Activated T-helper 17 cell treated with anti-CD3 and anti-CD28 coated beads, Interleukin-2, amount 50 U/mL, for 72 hours (primary cell): ENCODE measurements around the gene PEX14. TPM values are rescaled to one million over a fixed set of nuclear protein-coding genes. Genes with fewer than 3 reads are reported as not detected.
"Not testable (repeated sequence)": the region's sequence is repeated elsewhere in the genome, so short reads cannot be mapped to it uniquely, and the experiment has no call there.

Experiments used
- ATAC-seq: fragments of 150-1000 bp; cut with Tn5 transposase; replicated peaks from 2 replicates; pipeline ENCODE4 v1.10.0; 2021; ENCODE audit warnings: mild to moderate bottlenecking, moderate library complexity
- H3K27ac Mint-ChIP-seq: one replicate; pipeline ENCODE4 v1.8.0; 2022; ENCODE audit warnings: mixed read lengths
- H3K27me3 Mint-ChIP-seq: one replicate; pipeline ENCODE4 v1.8.0; 2022; ENCODE audit warnings: mixed read lengths
- H3K36me3 Mint-ChIP-seq: one replicate; pipeline ENCODE4 v1.8.0; 2022; ENCODE audit warnings: low read depth, mild to moderate bottlenecking, mixed read lengths
- H3K4me1 Mint-ChIP-seq: one replicate; pipeline ENCODE4 v1.8.0; 2022; ENCODE audit warnings: mixed read lengths
- H3K4me3 Mint-ChIP-seq: one replicate; pipeline ENCODE4 v1.8.0; 2022; ENCODE audit warnings: mild to moderate bottlenecking, mixed read lengths
- H3K9me3 Mint-ChIP-seq: one replicate; pipeline ENCODE4 v1.8.0; 2022; ENCODE audit warnings: mixed read lengths
- total RNA-seq, 2 donors: library from RNA; stranded (reverse); gene quantifications; one replicate each; pipeline ENCODE4 v1.2.3, GENCODE V29; 2022

Gene PEX14
- total RNA-seq: 10 to 100 TPM; 18.4 to 21.7 TPM

DNA sequence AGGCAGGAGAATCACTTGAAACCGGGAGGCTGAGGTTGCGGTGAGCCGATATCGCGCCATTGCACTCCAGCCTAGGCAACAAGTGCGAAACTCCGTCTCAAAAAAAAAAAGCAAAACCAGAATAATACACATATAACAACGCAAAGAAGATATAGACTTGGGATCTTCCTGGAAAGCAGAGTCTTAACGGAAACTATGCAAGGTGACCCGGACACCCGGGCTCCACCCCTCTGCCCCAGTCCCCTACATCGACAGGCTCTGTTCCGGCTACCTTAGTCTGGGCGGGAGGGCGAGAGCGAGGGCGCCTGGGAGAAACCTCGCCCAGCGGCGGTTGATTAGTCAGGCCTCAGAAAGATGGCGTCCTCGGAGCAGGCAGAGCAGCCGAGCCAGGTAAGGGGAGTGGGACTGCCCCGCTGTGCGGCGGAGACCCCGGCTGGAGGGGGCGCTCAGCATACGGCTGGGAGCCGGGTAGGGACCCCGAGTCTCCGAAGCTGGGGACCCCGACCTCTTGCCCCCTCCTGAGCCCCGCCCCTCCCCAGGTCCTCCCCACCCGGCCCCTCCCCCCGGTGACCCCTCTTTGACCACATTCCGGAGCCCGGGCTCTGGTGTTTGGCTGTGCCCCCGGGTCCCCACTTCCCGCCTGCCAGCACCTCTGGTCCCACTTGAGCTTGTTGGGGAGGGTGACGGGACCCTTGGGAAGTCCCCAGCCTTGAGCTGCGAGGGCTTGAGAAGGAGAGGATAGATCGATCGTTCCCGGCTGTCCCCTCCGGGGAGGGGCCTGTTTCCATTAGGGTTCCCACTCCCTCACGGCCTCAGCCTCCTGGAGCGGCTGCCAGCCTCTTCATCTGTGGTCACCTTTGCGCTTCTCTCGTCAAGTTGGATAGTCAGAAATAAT lies at the start of gene PEX14:
Gene PEX14 (plus strand): TSS at position 338 of the 895 bp plus-strand sequence. CDS start 17 bp downstream, at position 355.
- Mint-ChIP-seq H3K9me3 (no peaks in the 10 kb centered on the region), H3K27me3 (no peaks in the 10 kb centered on the region), H3K4me3 (peak within 1 kb of the TSS; percentile 98), H3K27ac (peak within 1 kb of the TSS; percentile 96), H3K36me3 (peaks cover 9% of the 10 kb centered on the region), H3K4me1 (peaks cover 13% of the 10 kb centered on the region)
- ATAC-seq: peak; percentile 92

- ATAC-seq, H3K4me3 Mint-ChIP-seq, H3K9me3 Mint-ChIP-seq, H3K4me1 Mint-ChIP-seq, H3K27me3 Mint-ChIP-seq, H3K36me3 Mint-ChIP-seq, H3K27ac Mint-ChIP-seq: not testable (repeated sequence)
These were observed 48.8 kb upstream of the PEX14 start for GRCh38 chr1:10425826-10426534.

DNA sequence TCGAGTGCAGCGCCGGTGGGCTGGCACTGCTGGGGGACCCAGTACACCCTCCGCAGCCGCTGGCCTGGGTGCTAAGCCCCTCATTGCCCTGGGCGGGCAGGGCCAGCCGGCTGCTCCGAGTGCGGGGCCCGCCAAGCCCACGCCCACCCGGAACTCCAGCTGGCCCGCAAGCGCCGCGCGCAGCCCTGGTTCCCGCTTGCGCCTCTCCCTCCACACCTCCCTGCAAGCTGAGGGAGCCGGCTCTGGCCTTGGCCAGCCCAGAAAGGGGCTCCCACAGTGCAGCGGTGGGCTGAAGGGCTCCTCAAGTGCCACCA lies 48.3 kb upstream of the PEX14 start:
- not testable (repeated sequence) for H3K27ac Mint-ChIP-seq, ATAC-seq, H3K27me3 Mint-ChIP-seq, H3K4me1 Mint-ChIP-seq, H3K9me3 Mint-ChIP-seq, H3K4me3 Mint-ChIP-seq, H3K36me3 Mint-ChIP-seq

DNA sequence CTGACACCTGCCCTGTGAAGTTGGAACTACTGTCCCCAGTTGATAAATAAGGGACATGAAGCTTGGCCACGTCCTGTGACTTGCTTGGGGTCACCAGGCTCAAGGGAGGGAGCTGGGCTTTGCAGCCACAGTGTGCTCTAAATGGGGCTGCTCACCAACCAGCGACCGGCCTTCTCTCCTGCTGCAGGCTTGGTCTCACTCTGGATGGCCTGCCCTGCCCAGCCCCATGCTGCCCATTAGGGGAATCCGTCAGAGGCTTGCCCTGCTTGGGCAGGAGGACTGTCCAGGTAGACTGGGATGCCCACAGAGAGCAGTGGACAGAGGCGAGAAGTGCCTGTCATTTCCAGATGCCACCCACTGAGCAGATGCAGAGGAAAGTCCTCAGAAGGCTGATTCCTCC lies 45.8 kb upstream of the PEX14 start:
- Mint-ChIP-seq H3K36me3 (no peaks in the 10 kb centered on the region), H3K4me3 (peak overlapping the region; percentile 92), H3K4me1 (no peaks in the 10 kb centered on the region), H3K27me3 (no peaks in the 10 kb centered on the region), H3K27ac (no peak overlapping the region), H3K9me3 (no peaks in the 10 kb centered on the region)
- no peak for ATAC-seq

- Mint-ChIP-seq H3K27ac (peak overlapping the region; percentile 82), H3K27me3 (no peaks in the 10 kb centered on the region), H3K9me3 (no peaks in the 10 kb centered on the region), H3K4me1 (no peaks in the 10 kb centered on the region), H3K4me3 (peak overlapping the region; percentile 92), H3K36me3 (no peaks in the 10 kb centered on the region)
- peak; percentile 22 for ATAC-seq
These were observed 44.9 kb upstream of the PEX14 start for GRCh38 chr1:10429868-10430215.

- peak; percentile 91 for ATAC-seq
- H3K9me3 Mint-ChIP-seq: no peaks in the 10 kb centered on the region
- peak within 1 kb of the TSS; percentile 92 for H3K4me3 Mint-ChIP-seq
- no peaks in the 10 kb centered on the region for H3K27me3 Mint-ChIP-seq
- no peaks in the 10 kb centered on the region for H3K36me3 Mint-ChIP-seq
- no peaks in the 10 kb centered on the region for H3K4me1 Mint-ChIP-seq
- peak within 1 kb of the TSS; percentile 82 for H3K27ac Mint-ChIP-seq
These were observed 44.3 kb upstream of the PEX14 start, which contains the start of gene CENPS for GRCh38 chr1:10430216-10431069. CENPS (plus strand) TSS chr1:10430433; CDS start chr1:10430518, 85 bp downstream.

- H3K27me3 Mint-ChIP-seq: no peaks in the 10 kb centered on the region
- H3K27ac Mint-ChIP-seq: peak overlapping the region; percentile 82
- peak overlapping the region; percentile 92 for H3K4me3 Mint-ChIP-seq
- H3K4me1 Mint-ChIP-seq: no peaks in the 10 kb centered on the region
- no peaks in the 10 kb centered on the region for H3K9me3 Mint-ChIP-seq
- no peaks in the 10 kb centered on the region for H3K36me3 Mint-ChIP-seq
- peak; percentile 1 for ATAC-seq
These were observed 43.5 kb upstream of the PEX14 start for GRCh38 chr1:10431070-10431730.

DNA sequence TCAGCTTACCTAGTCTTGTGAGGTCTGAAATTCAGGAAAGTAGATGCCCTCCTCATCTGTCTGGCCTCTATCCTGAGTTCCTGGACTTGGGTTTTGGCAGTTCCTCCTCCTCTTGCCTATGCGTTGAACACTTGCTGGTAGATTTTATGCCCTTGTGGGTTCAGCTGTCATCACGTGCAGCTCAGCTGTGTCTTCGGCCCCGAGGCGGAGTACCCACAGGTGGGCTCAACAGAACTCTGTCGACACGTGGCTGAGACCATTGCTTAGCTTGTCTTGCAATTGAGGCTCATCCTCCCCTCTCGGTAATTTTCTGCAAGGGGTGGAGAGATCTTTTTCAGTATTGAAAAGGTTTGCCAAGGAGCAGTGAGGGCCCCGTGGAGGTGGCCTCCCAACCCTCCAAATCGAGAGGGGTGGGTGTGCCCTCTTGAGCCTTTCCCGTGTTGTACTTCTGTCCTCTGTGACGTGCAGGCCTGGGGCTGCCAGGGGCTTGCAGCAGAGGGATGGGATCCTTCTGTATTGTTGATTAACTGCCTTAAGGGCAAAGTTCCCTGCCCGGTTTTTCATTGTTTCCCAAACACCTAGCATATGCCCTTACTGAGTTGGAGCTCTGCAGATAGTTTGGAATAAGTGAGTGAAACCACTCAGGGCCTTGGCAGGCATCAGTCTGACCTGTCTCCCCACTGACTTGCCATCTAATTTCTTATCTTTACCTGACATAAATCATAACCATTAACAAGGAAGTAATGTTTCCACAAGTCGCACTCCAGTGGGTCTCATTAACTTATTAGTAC lies 41.6 kb upstream of the PEX14 start:
- Mint-ChIP-seq H3K36me3 (no peaks in the 10 kb centered on the region), H3K4me1 (no peaks in the 10 kb centered on the region), H3K4me3 (no peak overlapping the region), H3K27ac (no peak overlapping the region), H3K27me3 (no peaks in the 10 kb centered on the region), H3K9me3 (no peaks in the 10 kb centered on the region)
- no peak for ATAC-seq

GRCh38 chr1:10433790-10434189 lies 41.0 kb upstream of the PEX14 start:
- no peak for ATAC-seq
- Mint-ChIP-seq H3K27me3 (no peaks in the 10 kb centered on the region), H3K4me1 (no peaks in the 10 kb centered on the region), H3K36me3 (no peaks in the 10 kb centered on the region), H3K27ac (no peak overlapping the region), H3K4me3 (no peak overlapping the region), H3K9me3 (no peaks in the 10 kb centered on the region)

DNA sequence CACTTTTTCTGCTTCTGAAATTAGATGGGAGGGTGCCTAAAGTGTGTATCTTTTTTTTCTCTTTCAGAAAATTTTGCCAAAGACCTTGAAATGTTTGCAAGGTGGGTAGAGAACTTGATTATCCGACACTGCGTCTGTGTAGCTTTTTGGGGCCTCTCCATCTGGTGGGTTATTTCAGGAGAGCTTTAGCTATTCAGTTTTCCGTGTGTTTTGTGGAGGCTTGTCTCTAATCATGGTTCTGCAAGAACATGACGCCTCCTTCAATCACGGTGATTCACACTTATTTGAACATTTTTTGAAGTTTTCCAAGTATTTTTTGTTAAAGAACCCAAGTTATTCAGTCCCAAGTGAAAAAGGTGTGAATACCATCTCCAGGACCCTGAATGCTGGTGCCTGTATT lies 40.2 kb upstream of the PEX14 start:
- H3K36me3 Mint-ChIP-seq: no peaks in the 10 kb centered on the region
- no peaks in the 10 kb centered on the region for H3K4me1 Mint-ChIP-seq
- H3K27me3 Mint-ChIP-seq: no peaks in the 10 kb centered on the region
- ATAC-seq: no peak
- no peak overlapping the region for H3K4me3 Mint-ChIP-seq
- no peak overlapping the region for H3K27ac Mint-ChIP-seq
- no peaks in the 10 kb centered on the region for H3K9me3 Mint-ChIP-seq

DNA sequence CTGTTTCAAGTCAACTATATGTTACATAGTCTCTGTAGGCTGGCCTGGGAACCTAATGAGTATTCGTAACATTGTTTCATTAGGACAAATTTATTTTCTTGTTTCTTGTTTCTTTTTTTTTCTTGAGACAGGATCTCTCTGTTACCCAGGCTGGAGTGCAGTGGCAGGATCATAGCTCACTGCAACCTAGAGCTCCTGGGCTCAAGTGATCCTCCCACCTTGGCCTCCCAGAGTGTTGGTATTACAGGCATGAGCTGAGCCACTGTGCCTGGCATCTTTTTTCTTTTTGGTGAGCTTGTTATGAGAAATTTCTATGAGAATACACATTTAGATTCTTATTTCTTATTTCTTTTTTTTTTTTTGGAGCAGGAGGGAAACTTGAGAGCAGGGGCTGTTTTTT lies 37.7 kb upstream of the PEX14 start:
- Mint-ChIP-seq H3K36me3 (peaks cover 5% of the 10 kb centered on the region), H3K4me3 (no peak overlapping the region), H3K27me3 (no peaks in the 10 kb centered on the region), H3K9me3 (no peaks in the 10 kb centered on the region), H3K4me1 (no peaks in the 10 kb centered on the region), H3K27ac (no peak overlapping the region)
- ATAC-seq: no peak

DNA sequence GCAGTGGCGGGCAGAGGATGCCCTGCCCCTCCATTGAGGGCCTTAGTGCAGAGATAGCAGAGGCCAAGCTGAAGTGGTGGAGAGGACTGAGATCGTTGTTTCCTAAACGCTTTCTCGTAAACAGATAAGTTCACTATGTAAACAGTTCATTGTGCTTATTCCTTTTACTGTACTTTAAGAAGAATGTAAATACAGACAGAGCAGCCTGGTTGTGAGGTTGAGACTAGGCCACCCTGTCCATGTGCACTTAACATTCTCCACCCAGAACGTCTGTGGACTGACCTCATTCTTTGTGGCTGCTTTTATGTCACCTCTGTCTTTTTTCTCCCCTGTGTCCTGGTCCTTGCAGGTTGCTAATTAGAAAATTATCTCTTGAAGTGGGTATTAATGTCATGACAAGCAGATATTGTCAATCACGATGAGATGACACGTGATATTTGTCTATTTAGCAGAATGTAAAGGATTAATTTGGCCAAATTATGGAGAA lies 36.0 kb upstream of the PEX14 start:
- ATAC-seq: no peak
- Mint-ChIP-seq H3K27me3 (no peaks in the 10 kb centered on the region), H3K4me3 (no peak overlapping the region), H3K4me1 (no peaks in the 10 kb centered on the region), H3K9me3 (no peaks in the 10 kb centered on the region), H3K27ac (no peak overlapping the region), H3K36me3 (peaks cover 5% of the 10 kb centered on the region)

GRCh38 chr1:10440305-10440704 lies 34.4 kb upstream of the PEX14 start:
- H3K4me1 Mint-ChIP-seq: no peaks in the 10 kb centered on the region
- H3K27ac Mint-ChIP-seq: no peak overlapping the region
- no peaks in the 10 kb centered on the region for H3K9me3 Mint-ChIP-seq
- no peak for ATAC-seq
- no peak overlapping the region for H3K4me3 Mint-ChIP-seq
- peaks cover 5% of the 10 kb centered on the region for H3K36me3 Mint-ChIP-seq
- no peaks in the 10 kb centered on the region for H3K27me3 Mint-ChIP-seq
